SK-N-SH treated with all-trans-retinoic acid at 6 μM for 48 hours (cell line): ENCODE data around the gene MUC5AC.
"Not testable (repeated sequence)": the region's sequence is repeated elsewhere in the genome, so short reads cannot be mapped to it uniquely, and the experiment has no call there.

Source experiments
- ARNTL ChIP-seq: fragments of 450-650 bp; formaldehyde crosslinking; IDR thresholded peaks from 2 replicates; pipeline ENCODE4 v1.5.0; 2020; ENCODE audit warnings: low read depth, mild to moderate bottlenecking, moderate library complexity, borderline replicate concordance
- BACH2 ChIP-seq: fragments of 250-450 bp; sonication (Bioruptor Pico); IDR thresholded peaks from 2 replicates; pipeline ENCODE4 v1.9.0; 2021; ENCODE audit warnings: mild to moderate bottlenecking, borderline replicate concordance
- CREB5 ChIP-seq: fragments of 250-450 bp; sonication (Bioruptor Pico); IDR thresholded peaks from 2 replicates; pipeline ENCODE4 v1.5.1; 2020; ENCODE audit warnings: low read depth, mild to moderate bottlenecking, moderate library complexity
- ESRRG ChIP-seq: fragments of 250-450 bp; sonication (Bioruptor Pico); IDR thresholded peaks from 2 replicates; pipeline ENCODE4 v1.6.1; 2021; ENCODE audit warnings: mild to moderate bottlenecking
- ISL1 ChIP-seq: fragments of 250-450 bp; sonication (Bioruptor Pico); IDR thresholded peaks from 2 replicates; pipeline ENCODE4 v2.1.2; 2022; ENCODE audit warnings: mild to moderate bottlenecking, moderate library complexity
- OSR1 ChIP-seq: fragments of 250-450 bp; sonication (Bioruptor Pico); IDR thresholded peaks from 2 replicates; pipeline ENCODE4 v1.8.0; 2022; ENCODE audit warnings: moderate library complexity, mild to moderate bottlenecking, inconsistent platforms
- POU6F1 ChIP-seq: fragments of 250-450 bp; sonication (Bioruptor Pico); IDR thresholded peaks from 2 replicates; pipeline ENCODE4 v1.8.0; 2021; ENCODE audit warnings: low read depth, mild to moderate bottlenecking, moderate library complexity, borderline replicate concordance
- RARB ChIP-seq: fragments of 250-450 bp; sonication (Bioruptor Pico); IDR thresholded peaks from 2 replicates; pipeline ENCODE4 v1.8.0; 2021; ENCODE audit warnings: mild to moderate bottlenecking, moderate library complexity
- TCF4 ChIP-seq: fragments of 250-450 bp; sonication (Bioruptor Pico); IDR thresholded peaks from 2 replicates; pipeline ENCODE4 v1.8.0; 2021; ENCODE audit warnings: mild to moderate bottlenecking, moderate library complexity, borderline replicate concordance
- TOX ChIP-seq: fragments of 250-450 bp; sonication (Bioruptor Pico); IDR thresholded peaks from 2 replicates; pipeline ENCODE4 v1.8.0; 2021; ENCODE audit warnings: mild to moderate bottlenecking, moderate library complexity, borderline replicate concordance
- ZFP30 ChIP-seq: fragments of 450-650 bp; formaldehyde crosslinking; IDR thresholded peaks from 2 replicates; pipeline ENCODE4 v1.5.0; 2022; ENCODE audit warnings: mild to moderate bottlenecking, moderate library complexity
- TF ChIP-seq, protein P1 (sequence below): fragments of 250-450 bp; sonication (Bioruptor Pico); IDR thresholded peaks from 2 replicates; pipeline ENCODE4 v1.8.0; 2020; ENCODE audit warnings: mild to moderate bottlenecking, moderate library complexity, borderline replicate concordance

DNA sequence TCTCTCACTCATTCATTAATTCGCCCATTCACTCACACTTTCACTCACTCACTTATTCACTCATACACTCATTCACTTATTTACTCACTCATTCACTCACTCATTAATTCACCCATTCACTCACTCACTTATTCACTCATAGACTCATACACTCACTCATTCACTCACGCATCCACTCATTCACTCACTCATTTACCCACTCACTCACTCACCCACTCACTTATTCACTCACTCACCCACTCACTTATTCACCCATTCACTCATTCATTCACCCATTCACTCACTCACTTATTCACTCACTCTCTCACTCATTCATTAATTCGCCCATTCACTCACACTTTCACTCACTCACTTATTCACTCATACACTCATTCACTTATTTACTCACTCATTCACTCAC lies 3.1 kb upstream of the MUC5AC start:
- not testable (repeated sequence) for TF ChIP-seq POU6F1; ARNTL (CRISPR knock-in tag); TOX (CRISPR knock-in tag); CREB5 (CRISPR knock-in tag); BACH2 (CRISPR knock-in tag); ZFP30 (CRISPR knock-in tag); RARB (CRISPR knock-in tag); TCF4 (CRISPR knock-in tag); OSR1 (CRISPR knock-in tag); ESRRG (CRISPR knock-in tag); ISL1 (CRISPR knock-in tag)
- TF ChIP-seq, protein P1, sequence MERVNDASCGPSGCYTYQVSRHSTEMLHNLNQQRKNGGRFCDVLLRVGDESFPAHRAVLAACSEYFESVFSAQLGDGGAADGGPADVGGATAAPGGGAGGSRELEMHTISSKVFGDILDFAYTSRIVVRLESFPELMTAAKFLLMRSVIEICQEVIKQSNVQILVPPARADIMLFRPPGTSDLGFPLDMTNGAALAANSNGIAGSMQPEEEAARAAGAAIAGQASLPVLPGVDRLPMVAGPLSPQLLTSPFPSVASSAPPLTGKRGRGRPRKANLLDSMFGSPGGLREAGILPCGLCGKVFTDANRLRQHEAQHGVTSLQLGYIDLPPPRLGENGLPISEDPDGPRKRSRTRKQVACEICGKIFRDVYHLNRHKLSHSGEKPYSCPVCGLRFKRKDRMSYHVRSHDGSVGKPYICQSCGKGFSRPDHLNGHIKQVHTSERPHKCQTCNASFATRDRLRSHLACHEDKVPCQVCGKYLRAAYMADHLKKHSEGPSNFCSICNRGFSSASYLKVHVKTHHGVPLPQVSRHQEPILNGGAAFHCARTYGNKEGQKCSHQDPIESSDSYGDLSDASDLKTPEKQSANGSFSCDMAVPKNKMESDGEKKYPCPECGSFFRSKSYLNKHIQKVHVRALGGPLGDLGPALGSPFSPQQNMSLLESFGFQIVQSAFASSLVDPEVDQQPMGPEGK (CRISPR knock-in tag) = not testable (repeated sequence)
